ENCODE measurements around the gene JAM3. TPM values are rescaled to one million over a fixed set of nuclear protein-coding genes. Genes with fewer than 3 reads are reported as not detected.
A peak's percentile ranks its signal among the peaks of the same experiment; 100 is the strongest.

Gene JAM3
- total RNA-seq, 5 donors from 2014 or later (not counting 1 experiment from before 2014, with no cell fraction given), result 6.6 to 10.7 (median 8.2) TPM

- Histone ChIP-seq H3K27me3 (replicated peaks in 1 of 2; ENCODE audit: control insufficient read depth in 2 of 2, extremely low read depth in 1 of 2, insufficient read depth in 2 of 2, low read length in 1 of 2) (peaks cover 0 to 17% of the 10 kb centered on the region in 2 experiments), H3K36me3 (ENCODE audit: control insufficient read depth in 2 of 2, extremely low read depth in 1 of 2, insufficient read depth in 1 of 2, low read length in 1 of 2) (no peaks in the 10 kb centered on the region), H3K4me1 (ENCODE audit: control insufficient read depth in 1 of 2, extremely low read depth in 1 of 2, insufficient read depth in 2 of 2, low read length in 2 of 2) (peaks cover 19 to 51% of the 10 kb centered on the region in 2 experiments), H3K4me3 (ENCODE audit: control insufficient read depth in 1 of 2, extremely low read depth in 1 of 2, low read length in 1 of 2) (peak overlapping the region; percentile 58 to 60), H3K9me3 (no peaks in the 10 kb centered on the region), H3K27ac (ENCODE audit: low read length) (peak overlapping the region; percentile 83)
- Mint-ChIP-seq H3K36me3 (no peaks in the 10 kb centered on the region), H3K27me3 (peaks cover 0 to under 1% of the 10 kb centered on the region in 2 donors), H3K9me3 (no peaks in the 10 kb centered on the region), H3K4me1 (peaks cover 47 to 50% (median 50%) of the 10 kb centered on the region in 3 donors), H3K27ac (peak overlapping the region; percentile 94 to 96), H3K4me3 (peak overlapping the region; percentile 87 to 96 (median 91))
- ATAC-seq (replicated peaks in 1 of 4), result peak; percentile 68 to 75 (median 70)
- ChIA-PET POLR2A (interaction anchor here in 1 of 2 donors (0.5 kb wide), 1 partner anchor 35 kb away, joined by 3 read pairs; no protein-coding TSS in a partner anchor), CTCF (interaction anchor here in 1 of 2 donors (0.8 to 1.3 kb wide), 2 partner anchors 24 to 90 kb away, joined by 3 to 4 read pairs; no protein-coding TSS in a partner anchor)
- WGBS (ENCODE audit: insufficient coverage), result under 1% methylated on average over 43 of the region's 54 CpGs
- peak in 34 of 35 experiments; percentile 20 to 72 (median 49) for DNase-seq
Observed at GRCh38 chr11:134037046-134037908, 31.6 kb upstream of the JAM3 start.

GRCh38 chr11:134038897-134039470, 29.9 kb upstream of the JAM3 start:
- H3K9me3 Mint-ChIP-seq, result no peaks in the 10 kb centered on the region
- H3K27me3 Mint-ChIP-seq, result no peaks in the 10 kb centered on the region
- no peaks in the 10 kb centered on the region for H3K36me3 ChIP-seq (ENCODE audit: control insufficient read depth in 2 of 2, extremely low read depth in 1 of 2, insufficient read depth in 1 of 2, low read length in 1 of 2)
- H3K4me1 ChIP-seq (ENCODE audit: control insufficient read depth in 1 of 2, extremely low read depth in 1 of 2, insufficient read depth in 2 of 2, low read length in 2 of 2), result peaks cover 15 to 34% of the 10 kb centered on the region in 2 experiments
- DNase-seq (no peak), ATAC-seq (replicated peaks in 1 of 4) (no peak)
- peaks cover 0 to 3% of the 10 kb centered on the region in 2 experiments for H3K27me3 ChIP-seq (replicated peaks in 1 of 2; ENCODE audit: control insufficient read depth in 2 of 2, extremely low read depth in 1 of 2, insufficient read depth in 2 of 2, low read length in 1 of 2)
- H3K27ac ChIP-seq (ENCODE audit: low read length), result no peak overlapping the region
- no peaks in the 10 kb centered on the region for H3K9me3 ChIP-seq
- 75% methylated on average over 6 of the region's 10 CpGs for WGBS (ENCODE audit: insufficient coverage)
- H3K4me1 Mint-ChIP-seq, result peaks cover 32 to 34% (median 33%) of the 10 kb centered on the region in 3 donors
- peak overlapping the region in 2 of 3 donors; percentile 49 to 96 for H3K4me3 Mint-ChIP-seq
- peak overlapping the region in 1 of 2 donors; percentile 34 for H3K27ac Mint-ChIP-seq
- ChIA-PET POLR2A (interaction anchor here in 1 of 2 donors (0.5 kb wide), 1 partner anchor 38 kb away, joined by 7 read pairs; no protein-coding TSS in a partner anchor), CTCF (interaction anchor here (0.6 to 1.3 kb wide), 2 partner anchors 11 to 125 kb away, joined by 6 to 8 read pairs; no protein-coding TSS in a partner anchor)
- no peaks in the 10 kb centered on the region for H3K36me3 Mint-ChIP-seq
- H3K4me3 ChIP-seq (ENCODE audit: control insufficient read depth in 1 of 2, extremely low read depth in 1 of 2, low read length in 1 of 2), result no peak overlapping the region

- ATAC-seq (replicated peaks in 1 of 4), result no peak
- Mint-ChIP-seq H3K4me1 (peaks cover 24 to 26% (median 24%) of the 10 kb centered on the region in 3 donors), H3K4me3 (no peak overlapping the region), H3K27ac (peak overlapping the region; percentile 3 to 29), H3K27me3 (no peaks in the 10 kb centered on the region), H3K36me3 (no peaks in the 10 kb centered on the region), H3K9me3 (no peaks in the 10 kb centered on the region)
- Histone ChIP-seq H3K4me3 (ENCODE audit: control insufficient read depth in 1 of 2, extremely low read depth in 1 of 2, low read length in 1 of 2) (no peak overlapping the region), H3K36me3 (ENCODE audit: control insufficient read depth in 2 of 2, extremely low read depth in 1 of 2, insufficient read depth in 1 of 2, low read length in 1 of 2) (no peaks in the 10 kb centered on the region), H3K4me1 (ENCODE audit: control insufficient read depth in 1 of 2, extremely low read depth in 1 of 2, insufficient read depth in 2 of 2, low read length in 2 of 2) (peaks cover 7 to 25% of the 10 kb centered on the region in 2 experiments), H3K27ac (ENCODE audit: low read length) (no peak overlapping the region), H3K27me3 (replicated peaks in 1 of 2; ENCODE audit: control insufficient read depth in 2 of 2, extremely low read depth in 1 of 2, insufficient read depth in 2 of 2, low read length in 1 of 2) (no peaks in the 10 kb centered on the region), H3K9me3 (no peaks in the 10 kb centered on the region)
- CTCF ChIA-PET, result interaction anchor here (0.6 to 1.3 kb wide), 4 partner anchors 11 to 124 kb away, joined by 5 to 8 read pairs (median 6); no protein-coding TSS in a partner anchor
- POLR2A ChIA-PET, result no interaction called here
- no peak for DNase-seq
- WGBS (ENCODE audit: insufficient coverage), result 87% methylated on average over 16 of the region's 18 CpGs
Observed at GRCh38 chr11:134039726-134040385, 29.0 kb upstream of the JAM3 start.

- H3K27me3 Mint-ChIP-seq, result no peaks in the 10 kb centered on the region
- ChIA-PET CTCF (interaction anchor here (1.3 kb wide), 2 partner anchors 10 kb away, joined by 5 to 6 read pairs; no protein-coding TSS in a partner anchor), POLR2A (no interaction called here)
- no peaks in the 10 kb centered on the region for H3K36me3 Mint-ChIP-seq
- 90% methylated on average over 17 of the region's 20 CpGs for WGBS (ENCODE audit: insufficient coverage)
- Histone ChIP-seq H3K9me3 (no peaks in the 10 kb centered on the region), H3K4me3 (ENCODE audit: control insufficient read depth in 1 of 2, extremely low read depth in 1 of 2, low read length in 1 of 2) (no peak overlapping the region), H3K27ac (ENCODE audit: low read length) (no peak overlapping the region), H3K27me3 (replicated peaks in 1 of 2; ENCODE audit: control insufficient read depth in 2 of 2, extremely low read depth in 1 of 2, insufficient read depth in 2 of 2, low read length in 1 of 2) (no peaks in the 10 kb centered on the region), H3K36me3 (ENCODE audit: control insufficient read depth in 2 of 2, extremely low read depth in 1 of 2, insufficient read depth in 1 of 2, low read length in 1 of 2) (no peaks in the 10 kb centered on the region), H3K4me1 (ENCODE audit: control insufficient read depth in 1 of 2, extremely low read depth in 1 of 2, insufficient read depth in 2 of 2, low read length in 2 of 2) (peaks cover 2 to 20% of the 10 kb centered on the region in 2 experiments)
- DNase-seq (no peak), ATAC-seq (replicated peaks in 1 of 4) (no peak)
- H3K4me1 Mint-ChIP-seq, result peaks cover 16 to 18% (median 17%) of the 10 kb centered on the region in 3 donors
- H3K27ac Mint-ChIP-seq, result peak overlapping the region; percentile 3 to 56
- H3K4me3 Mint-ChIP-seq, result no peak overlapping the region
- H3K9me3 Mint-ChIP-seq, result no peaks in the 10 kb centered on the region
Observed at GRCh38 chr11:134040386-134041302, 28.2 kb upstream of the JAM3 start.

GRCh38 chr11:134041349-134041748, 27.5 kb upstream of the JAM3 start:
- Histone ChIP-seq H3K9me3 (no peaks in the 10 kb centered on the region), H3K27me3 (replicated peaks in 1 of 2; ENCODE audit: control insufficient read depth in 2 of 2, extremely low read depth in 1 of 2, insufficient read depth in 2 of 2, low read length in 1 of 2) (peaks cover 0 to 3% of the 10 kb centered on the region in 2 experiments), H3K4me1 (ENCODE audit: control insufficient read depth in 1 of 2, extremely low read depth in 1 of 2, insufficient read depth in 2 of 2, low read length in 2 of 2) (peaks cover 0 to 13% of the 10 kb centered on the region in 2 experiments), H3K27ac (ENCODE audit: low read length) (no peak overlapping the region), H3K36me3 (ENCODE audit: control insufficient read depth in 2 of 2, extremely low read depth in 1 of 2, insufficient read depth in 1 of 2, low read length in 1 of 2) (no peaks in the 10 kb centered on the region), H3K4me3 (ENCODE audit: control insufficient read depth in 1 of 2, extremely low read depth in 1 of 2, low read length in 1 of 2) (no peak overlapping the region)
- Mint-ChIP-seq H3K9me3 (no peaks in the 10 kb centered on the region), H3K27ac (no peak overlapping the region), H3K4me1 (peaks cover 9 to 14% (median 11%) of the 10 kb centered on the region in 3 donors), H3K36me3 (no peaks in the 10 kb centered on the region), H3K4me3 (no peak overlapping the region), H3K27me3 (no peaks in the 10 kb centered on the region)
- ChIA-PET POLR2A (no interaction called here), CTCF (interaction anchor here (1.3 kb wide), 2 partner anchors 9 kb away, joined by 5 to 6 read pairs; no protein-coding TSS in a partner anchor)
- no peak for ATAC-seq (replicated peaks in 1 of 4)
- no peak for DNase-seq
- WGBS (ENCODE audit: insufficient coverage), result 73% methylated on average over 8 of the region's 8 CpGs
